Panc1 (cell line): ENCODE data around the gene SUGCT. TPM values are rescaled to one million over a fixed set of nuclear protein-coding genes. Genes with fewer than 3 reads are reported as not detected.

Experiments
- ATAC-seq: fragments of 200-7000 bp; cut with Tn5 transposase; 2 replicates; pipeline ENCODE4 v1.9.1; 2020; ENCODE audit warnings: mild to moderate bottlenecking, moderate library complexity
- BruUV-seq: library from RNA; stranded (reverse); fragments of 400-500 nt; replicated peaks from 2 replicates; lab custom pipeline; 2021; lab: Mats Ljungman, UMichigan
- CTCF ChIA-PET: fragments of 300-600 bp; sonication (Branson Sonifier 250); formaldehyde crosslinking; loops from one replicate; lab custom pipeline; 2022; ENCODE audit warnings: antibody characterized with exemption; lab: Charles Lee
- POLR2A ChIA-PET: fragments of 300-600 bp; sonication (Branson Sonifier 250); formaldehyde crosslinking; loops from one replicate; lab custom pipeline; 2022; ENCODE audit warnings: antibody characterized with exemption; lab: Charles Lee
- DNase-seq: peaks from one replicate; pipeline ENCODE4 v3.0.0-alpha.2; 2010; ENCODE audit warnings: low read depth, low spot score
- H3K27ac ChIP-seq: 2 replicates; pipeline ENCODE4 v1.5.1; 2011; ENCODE audit warnings: mild to moderate bottlenecking, low read length, inconsistent platforms
- H3K27me3 ChIP-seq: fragments of 200-500 bp; sonication (Bioruptor generic); 2 replicates; pipeline ENCODE4 v1.6.0; 2014; ENCODE audit warnings: low read length, inconsistent platforms; ENCODE audit not compliant: control insufficient read depth, insufficient read depth
- H3K36me3 ChIP-seq: fragments of 200-500 bp; sonication (Bioruptor generic); 2 replicates; pipeline ENCODE4 v1.5.1; 2014; ENCODE audit warnings: inconsistent platforms, mild to moderate bottlenecking, low read length, moderate library complexity; ENCODE audit not compliant: control insufficient read depth, insufficient read depth
- H3K4me1 ChIP-seq: 2 replicates; pipeline ENCODE4 v1.5.1; 2011; ENCODE audit warnings: inconsistent platforms, mild to moderate bottlenecking, low read length, moderate library complexity; ENCODE audit not compliant: control insufficient read depth, insufficient read depth
- H3K4me3 ChIP-seq, 2 experiments: 2 replicates each; pipeline ENCODE4 v1.5.1; 2011 to 2012; ENCODE audit warnings: low read depth in 2 of 2, low read length in 2 of 2, mild to moderate bottlenecking in 2 of 2, inconsistent platforms in 1 of 2, moderate library complexity in 1 of 2
- H3K9me3 ChIP-seq: fragments of 200-500 bp; sonication (Bioruptor generic); 2 replicates; pipeline ENCODE4 v1.5.1; 2014; ENCODE audit warnings: low read depth, mild to moderate bottlenecking, inconsistent platforms, low read length, moderate library complexity; ENCODE audit not compliant: control insufficient read depth, insufficient read depth
- POLR2AphosphoS5 ChIP-seq: IDR thresholded peaks from 2 replicates; pipeline ENCODE4 v1.6.1; 2012; ENCODE audit warnings: mild to moderate bottlenecking, low read depth, low read length, moderate library complexity
- SIN3A ChIP-seq: IDR thresholded peaks from 2 replicates; pipeline ENCODE4 v1.6.1; 2012; ENCODE audit warnings: low read depth, mild to moderate bottlenecking, low read length, moderate library complexity, borderline replicate concordance; ENCODE audit not compliant: insufficient read depth
- TCF7L2 ChIP-seq: IDR thresholded peaks from 2 replicates; pipeline ENCODE4 v1.6.1; 2011; ENCODE audit warnings: mild to moderate bottlenecking, low read depth, low read length, inconsistent platforms
- in situ Hi-C: cut with HindIII; loops from 2 replicates; pipeline ENCODE4 v1.10.0; 2016; ENCODE audit warnings: low sequenced_read_pairs, low pct_unique_long_range_greater_than_20kb
- intact Hi-C: fragments of 100-400 bp; cut with micrococcal nuclease; formaldehyde crosslinking; loops from one replicate; pipeline ENCODE4 v1.10.0; 2022; ENCODE audit not compliant: unreplicated experiment
- total RNA-seq: library from RNA; stranded (reverse); gene quantifications from one replicate; pipeline ENCODE4 v1.2.1, GENCODE V29; 2021; ENCODE audit not compliant: unreplicated experiment
- TF ChIP-seq, protein P1 (sequence below): fragments of 450-650 bp; IDR thresholded peaks from 2 replicates; pipeline ENCODE4 v1.5.1; 2017; ENCODE audit warnings: mild to moderate bottlenecking
- TF ChIP-seq, protein P2 (sequence below), 2 experiments: IDR thresholded peaks; 2 replicates each; pipeline ENCODE4 v1.6.1; 2011 to 2012; ENCODE audit warnings: low read depth in 2 of 2, control low read depth in 1 of 2, low read length in 1 of 2, mild to moderate bottlenecking in 1 of 2, moderate library complexity in 1 of 2; ENCODE audit not compliant: insufficient read depth in 1 of 2

SUGCT gene
- total RNA-seq, 1 experiment from 2014 or later: 3.1 TPM

DNA sequence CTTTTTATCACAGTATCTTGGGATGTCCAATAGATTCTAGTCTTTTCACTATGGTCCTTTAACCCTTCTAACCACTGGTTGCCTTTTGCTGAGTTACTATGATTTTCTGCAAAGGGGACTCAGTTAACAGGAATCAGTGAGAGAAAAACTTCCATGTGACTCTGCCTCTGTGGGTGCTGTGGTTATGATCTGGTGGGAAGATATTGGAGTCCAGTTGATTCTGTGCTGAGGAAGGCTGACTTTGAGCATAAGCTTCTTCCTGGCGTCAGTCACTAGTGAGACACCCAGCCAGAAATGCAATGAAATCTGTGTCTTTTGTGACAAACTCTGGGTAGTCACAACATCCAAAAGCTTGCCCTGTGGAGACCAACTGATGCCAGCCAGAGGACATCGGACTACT is 648.0 kb downstream of the SUGCT start:
- no peak for TF ChIP-seq TCF7L2
- CTCF ChIA-PET: no interaction called here
- DNase-seq (no peak), ATAC-seq (no peak)
- Histone ChIP-seq H3K4me1 (no peaks in the 10 kb centered on the region), H3K9me3 (no peaks in the 10 kb centered on the region), H3K27ac (no peak overlapping the region), H3K27me3 (no peaks in the 10 kb centered on the region), H3K4me3 (no peak overlapping the region), H3K36me3 (no peaks in the 10 kb centered on the region)
- intact Hi-C loops: no loop called here
- in situ Hi-C loops: no loop called here
- no TSS peak for BruUV-seq
- POLR2A ChIA-PET: no interaction called here

DNA sequence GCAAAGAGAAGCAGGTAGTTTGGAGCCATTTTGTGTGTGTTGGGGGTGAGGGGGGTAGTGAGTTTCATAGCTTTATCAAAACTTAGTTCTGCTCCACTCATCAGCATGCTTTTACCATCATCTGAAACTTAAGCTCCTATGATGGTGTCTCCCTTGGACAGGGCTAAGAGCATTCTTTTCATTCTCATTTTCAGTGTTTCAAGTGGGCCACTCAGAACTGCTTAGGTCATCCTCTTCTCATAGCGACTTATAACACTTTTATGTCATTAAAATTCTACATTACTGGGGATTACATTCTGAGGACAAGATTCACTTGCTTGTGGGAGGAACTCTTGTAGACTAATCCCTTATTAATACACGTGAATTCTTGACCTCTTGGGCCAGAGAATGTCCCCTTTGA is 649.4 kb downstream of the SUGCT start:
- DNase-seq (no peak), ATAC-seq (no peak)
- H3K27me3 ChIP-seq: no peaks in the 10 kb centered on the region
- TF ChIP-seq SIN3A (no peak), TCF7L2 (no peak), POLR2AphosphoS5 (no peak)
- TF ChIP-seq, protein P1, sequence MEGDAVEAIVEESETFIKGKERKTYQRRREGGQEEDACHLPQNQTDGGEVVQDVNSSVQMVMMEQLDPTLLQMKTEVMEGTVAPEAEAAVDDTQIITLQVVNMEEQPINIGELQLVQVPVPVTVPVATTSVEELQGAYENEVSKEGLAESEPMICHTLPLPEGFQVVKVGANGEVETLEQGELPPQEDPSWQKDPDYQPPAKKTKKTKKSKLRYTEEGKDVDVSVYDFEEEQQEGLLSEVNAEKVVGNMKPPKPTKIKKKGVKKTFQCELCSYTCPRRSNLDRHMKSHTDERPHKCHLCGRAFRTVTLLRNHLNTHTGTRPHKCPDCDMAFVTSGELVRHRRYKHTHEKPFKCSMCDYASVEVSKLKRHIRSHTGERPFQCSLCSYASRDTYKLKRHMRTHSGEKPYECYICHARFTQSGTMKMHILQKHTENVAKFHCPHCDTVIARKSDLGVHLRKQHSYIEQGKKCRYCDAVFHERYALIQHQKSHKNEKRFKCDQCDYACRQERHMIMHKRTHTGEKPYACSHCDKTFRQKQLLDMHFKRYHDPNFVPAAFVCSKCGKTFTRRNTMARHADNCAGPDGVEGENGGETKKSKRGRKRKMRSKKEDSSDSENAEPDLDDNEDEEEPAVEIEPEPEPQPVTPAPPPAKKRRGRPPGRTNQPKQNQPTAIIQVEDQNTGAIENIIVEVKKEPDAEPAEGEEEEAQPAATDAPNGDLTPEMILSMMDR: no peak
- TF ChIP-seq, protein P2, sequence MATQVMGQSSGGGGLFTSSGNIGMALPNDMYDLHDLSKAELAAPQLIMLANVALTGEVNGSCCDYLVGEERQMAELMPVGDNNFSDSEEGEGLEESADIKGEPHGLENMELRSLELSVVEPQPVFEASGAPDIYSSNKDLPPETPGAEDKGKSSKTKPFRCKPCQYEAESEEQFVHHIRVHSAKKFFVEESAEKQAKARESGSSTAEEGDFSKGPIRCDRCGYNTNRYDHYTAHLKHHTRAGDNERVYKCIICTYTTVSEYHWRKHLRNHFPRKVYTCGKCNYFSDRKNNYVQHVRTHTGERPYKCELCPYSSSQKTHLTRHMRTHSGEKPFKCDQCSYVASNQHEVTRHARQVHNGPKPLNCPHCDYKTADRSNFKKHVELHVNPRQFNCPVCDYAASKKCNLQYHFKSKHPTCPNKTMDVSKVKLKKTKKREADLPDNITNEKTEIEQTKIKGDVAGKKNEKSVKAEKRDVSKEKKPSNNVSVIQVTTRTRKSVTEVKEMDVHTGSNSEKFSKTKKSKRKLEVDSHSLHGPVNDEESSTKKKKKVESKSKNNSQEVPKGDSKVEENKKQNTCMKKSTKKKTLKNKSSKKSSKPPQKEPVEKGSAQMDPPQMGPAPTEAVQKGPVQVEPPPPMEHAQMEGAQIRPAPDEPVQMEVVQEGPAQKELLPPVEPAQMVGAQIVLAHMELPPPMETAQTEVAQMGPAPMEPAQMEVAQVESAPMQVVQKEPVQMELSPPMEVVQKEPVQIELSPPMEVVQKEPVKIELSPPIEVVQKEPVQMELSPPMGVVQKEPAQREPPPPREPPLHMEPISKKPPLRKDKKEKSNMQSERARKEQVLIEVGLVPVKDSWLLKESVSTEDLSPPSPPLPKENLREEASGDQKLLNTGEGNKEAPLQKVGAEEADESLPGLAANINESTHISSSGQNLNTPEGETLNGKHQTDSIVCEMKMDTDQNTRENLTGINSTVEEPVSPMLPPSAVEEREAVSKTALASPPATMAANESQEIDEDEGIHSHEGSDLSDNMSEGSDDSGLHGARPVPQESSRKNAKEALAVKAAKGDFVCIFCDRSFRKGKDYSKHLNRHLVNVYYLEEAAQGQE (IDR thresholded peaks at IDR 0.05; ENCODE audit: insufficient read depth in 1 of 2, low read depth in 2 of 2, low read length in 1 of 2): no peak
- ChIA-PET POLR2A (no interaction called here), CTCF (no interaction called here)
- H3K4me1 ChIP-seq: no peaks in the 10 kb centered on the region
- in situ Hi-C loops: no loop called here
- no peak overlapping the region for H3K4me3 ChIP-seq
- H3K9me3 ChIP-seq: no peaks in the 10 kb centered on the region
- intact Hi-C loops: no loop called here
- no peak overlapping the region for H3K27ac ChIP-seq
- no TSS peak for BruUV-seq
- no peaks in the 10 kb centered on the region for H3K36me3 ChIP-seq

DNA sequence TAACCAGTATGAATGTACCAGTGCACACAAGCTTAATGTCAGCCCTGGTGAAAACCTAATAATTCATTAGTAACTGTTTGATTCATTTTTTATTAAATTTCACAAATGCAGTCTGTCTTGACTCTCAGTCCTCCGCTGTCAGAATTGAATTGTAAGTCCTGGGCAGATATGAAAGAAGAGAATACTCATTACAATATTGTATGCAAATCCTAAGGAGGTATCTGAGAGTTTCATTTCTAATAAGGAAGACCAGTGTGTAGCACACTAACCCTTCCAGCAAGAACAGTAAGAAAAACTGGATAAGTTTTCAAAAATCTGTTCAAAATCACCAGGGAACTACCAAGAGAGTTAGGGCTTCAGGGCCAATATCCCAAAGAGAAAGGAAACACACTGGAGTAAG is 652.1 kb downstream of the SUGCT start:
- ChIA-PET POLR2A (interaction anchor here (0.7 kb wide), 1 partner anchor 7 kb away, joined by 4 read pairs; no protein-coding TSS in a partner anchor), CTCF (no interaction called here)
- TF ChIP-seq, protein P2 (IDR thresholded peaks at IDR 0.05; ENCODE audit: insufficient read depth in 1 of 2, low read depth in 2 of 2, low read length in 1 of 2): no peak
- no peak for TF ChIP-seq SIN3A
- TF ChIP-seq, protein P1: no peak
- no peak for TF ChIP-seq POLR2AphosphoS5
- no peak for TF ChIP-seq TCF7L2
- intact Hi-C loops (no loop called here), in situ Hi-C loops (no loop called here)
- ATAC-seq (no peak), DNase-seq (no peak)
- no TSS peak for BruUV-seq
- Histone ChIP-seq H3K4me1 (no peaks in the 10 kb centered on the region), H3K4me3 (no peak overlapping the region), H3K9me3 (no peaks in the 10 kb centered on the region), H3K27ac (no peak overlapping the region), H3K36me3 (no peaks in the 10 kb centered on the region), H3K27me3 (no peaks in the 10 kb centered on the region)
